ENCODE measurements around the gene SLAMF6.

DNA sequence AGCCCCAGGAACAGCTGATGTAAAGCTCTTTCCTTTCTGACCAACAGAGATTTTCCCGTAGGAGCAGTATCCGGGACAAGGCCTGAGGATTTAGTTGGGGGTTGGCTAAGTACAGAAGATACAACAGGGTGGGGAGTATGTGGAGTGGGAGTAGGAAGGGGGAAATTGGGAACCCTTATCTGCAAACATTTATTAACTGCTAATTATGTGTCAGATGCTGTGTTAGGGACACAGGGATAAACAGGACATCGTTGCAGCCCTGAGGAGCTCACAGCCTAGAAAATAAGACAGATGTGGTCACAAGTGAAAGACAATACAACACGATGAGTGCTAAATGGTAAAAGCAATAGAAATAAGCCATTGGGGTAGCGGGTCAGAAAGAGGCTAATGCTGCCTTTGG lies 44.3 kb upstream of the SLAMF6 start:
- TF ChIP-seq, protein P1, sequence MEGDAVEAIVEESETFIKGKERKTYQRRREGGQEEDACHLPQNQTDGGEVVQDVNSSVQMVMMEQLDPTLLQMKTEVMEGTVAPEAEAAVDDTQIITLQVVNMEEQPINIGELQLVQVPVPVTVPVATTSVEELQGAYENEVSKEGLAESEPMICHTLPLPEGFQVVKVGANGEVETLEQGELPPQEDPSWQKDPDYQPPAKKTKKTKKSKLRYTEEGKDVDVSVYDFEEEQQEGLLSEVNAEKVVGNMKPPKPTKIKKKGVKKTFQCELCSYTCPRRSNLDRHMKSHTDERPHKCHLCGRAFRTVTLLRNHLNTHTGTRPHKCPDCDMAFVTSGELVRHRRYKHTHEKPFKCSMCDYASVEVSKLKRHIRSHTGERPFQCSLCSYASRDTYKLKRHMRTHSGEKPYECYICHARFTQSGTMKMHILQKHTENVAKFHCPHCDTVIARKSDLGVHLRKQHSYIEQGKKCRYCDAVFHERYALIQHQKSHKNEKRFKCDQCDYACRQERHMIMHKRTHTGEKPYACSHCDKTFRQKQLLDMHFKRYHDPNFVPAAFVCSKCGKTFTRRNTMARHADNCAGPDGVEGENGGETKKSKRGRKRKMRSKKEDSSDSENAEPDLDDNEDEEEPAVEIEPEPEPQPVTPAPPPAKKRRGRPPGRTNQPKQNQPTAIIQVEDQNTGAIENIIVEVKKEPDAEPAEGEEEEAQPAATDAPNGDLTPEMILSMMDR (IDR thresholded peaks at IDR 0.05; ENCODE audit: low read depth, low read length, poor library complexity, severe bottlenecking): no peak
- TF ChIP-seq EZH2phosphoT487 (IDR thresholded peaks at IDR 0.05; ENCODE audit: borderline replicate concordance, low read length): no peak
